HG02840 (cell line): ENCODE measurements around the gene PHF23.

Source experiments
- ATAC-seq: cut with Tn5 transposase; IDR thresholded peaks from one replicate; pipeline ENCODE4 v1.9.1; 2021; ENCODE audit warnings: mild to moderate bottlenecking, moderate library complexity, moderate number of reproducible peaks; ENCODE audit not compliant: unreplicated experiment, low FRiP score

The PHF23 gene

GRCh38 chr17:7208027-7208571 is 31.2 kb downstream of the PHF23 start:
- ATAC-seq: no peak

- no peak for ATAC-seq
These were observed 31.9 kb downstream of the PHF23 start for GRCh38 chr17:7207120-7208001.

DNA sequence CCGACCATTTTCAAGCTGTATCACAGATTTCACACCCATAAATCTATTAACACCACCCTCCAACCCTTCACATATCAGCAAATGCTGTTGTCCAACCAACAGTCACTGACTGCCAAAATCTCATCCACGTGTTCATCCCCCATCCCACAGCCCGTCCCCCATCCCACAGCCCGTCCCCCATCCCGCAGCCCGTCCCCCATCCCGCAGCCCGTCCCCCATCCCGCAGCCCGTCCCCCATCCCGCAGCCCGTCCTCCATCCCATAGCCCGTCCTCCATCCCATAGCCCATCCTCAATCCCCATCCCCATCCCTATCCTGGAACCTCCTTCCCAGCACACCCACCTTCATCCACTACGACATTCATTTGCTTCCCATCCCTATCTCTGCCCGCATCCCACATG is 33.7 kb downstream of the PHF23 start:
- no peak for ATAC-seq

DNA sequence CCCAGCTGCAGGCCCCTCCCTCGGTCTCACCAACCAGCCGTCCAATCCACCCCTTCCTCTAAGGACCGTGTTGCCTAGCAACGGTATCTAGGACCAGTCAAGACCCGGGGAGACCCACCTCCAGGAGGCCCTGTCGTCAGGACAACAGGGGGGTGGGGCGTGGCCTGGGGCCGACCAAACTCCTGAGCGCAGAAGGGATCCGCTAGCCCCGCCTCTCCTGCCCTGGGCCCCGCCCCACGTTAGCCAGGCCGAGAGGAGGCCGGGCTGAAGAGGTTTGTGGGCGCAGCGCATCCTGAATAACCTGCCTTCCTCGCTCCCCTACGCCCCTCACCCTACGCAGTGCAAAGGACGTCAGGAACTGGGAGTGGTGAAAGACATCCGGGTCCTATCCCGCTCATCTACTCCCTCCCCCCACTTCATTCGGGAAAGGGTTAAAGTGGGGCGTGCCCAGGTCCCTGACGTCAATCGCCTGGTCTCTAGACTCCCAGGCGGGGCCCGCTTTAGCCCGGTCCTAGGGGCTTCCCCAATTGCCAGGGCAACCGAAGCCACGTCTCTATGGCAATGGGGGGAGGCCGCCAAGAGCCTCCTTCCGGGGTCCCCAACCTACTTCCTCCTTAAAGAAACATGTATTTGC is 34.3 kb downstream of the PHF23 start:
- ATAC-seq: peak; percentile 84

DNA sequence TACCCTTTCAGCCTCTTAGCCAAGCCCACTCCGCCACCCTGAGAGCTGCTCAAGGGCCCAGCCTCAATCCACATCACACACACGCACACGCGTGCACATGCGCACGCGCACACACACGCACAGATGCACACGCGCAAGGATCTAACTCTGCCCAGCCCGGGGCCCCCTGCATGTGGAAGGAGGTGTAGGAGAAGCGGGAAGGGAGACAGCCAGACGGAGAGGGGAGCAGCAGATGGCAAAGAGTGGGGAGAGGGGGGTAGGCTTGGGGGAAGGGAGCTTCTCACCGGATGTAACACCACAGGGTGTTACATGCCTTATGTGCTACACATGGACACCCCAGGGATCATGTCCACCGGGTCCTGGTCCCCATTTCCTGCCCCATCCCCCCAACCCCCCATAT is 34.9 kb downstream of the PHF23 start:
- no peak for ATAC-seq

GRCh38 chr17:7203391-7203790 is 35.9 kb downstream of the PHF23 start:
- no peak for ATAC-seq

- no peak for ATAC-seq
These were observed 42.4 kb downstream of the PHF23 start for GRCh38 chr17:7196651-7197401.

- no peak for ATAC-seq
These were observed 43.3 kb downstream of the PHF23 start for GRCh38 chr17:7195971-7196370.

DNA sequence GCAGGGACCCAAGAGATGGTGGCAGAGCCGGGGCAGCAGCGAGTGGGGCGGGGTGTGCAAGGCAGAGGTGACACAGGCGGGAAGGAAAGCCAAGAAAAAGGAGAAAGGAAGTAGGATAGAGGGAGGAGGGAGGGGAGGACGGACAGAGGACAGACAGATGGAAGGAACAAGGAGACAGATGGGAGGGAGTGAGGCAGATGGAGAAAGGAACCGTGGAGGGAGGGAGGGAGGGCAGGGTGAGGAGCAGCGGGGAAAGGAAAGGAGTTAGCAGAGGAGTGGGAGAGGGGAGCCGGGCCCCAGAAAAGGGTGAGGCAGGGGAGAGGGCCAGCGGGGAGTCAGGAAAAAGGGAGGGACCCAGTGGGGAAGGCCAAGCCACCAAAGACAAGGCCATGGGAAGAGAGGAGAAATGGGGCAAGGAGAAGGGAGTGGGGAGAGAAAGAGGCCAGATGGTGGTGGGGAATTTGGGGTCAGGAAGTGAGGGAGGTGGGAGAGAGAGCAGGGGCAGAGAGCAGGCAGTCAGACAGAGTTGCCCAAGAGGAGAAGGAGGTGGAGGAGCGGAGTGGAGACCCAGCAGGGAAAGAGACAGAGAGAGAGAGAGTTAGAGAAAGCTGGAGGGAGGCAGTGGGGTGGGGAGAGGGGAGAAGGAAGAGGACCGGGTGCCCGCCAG is 46.9 kb downstream of the PHF23 start:
- ATAC-seq: no peak

- ATAC-seq: no peak
These were observed 47.5 kb downstream of the PHF23 start for GRCh38 chr17:7191571-7192270.

DNA sequence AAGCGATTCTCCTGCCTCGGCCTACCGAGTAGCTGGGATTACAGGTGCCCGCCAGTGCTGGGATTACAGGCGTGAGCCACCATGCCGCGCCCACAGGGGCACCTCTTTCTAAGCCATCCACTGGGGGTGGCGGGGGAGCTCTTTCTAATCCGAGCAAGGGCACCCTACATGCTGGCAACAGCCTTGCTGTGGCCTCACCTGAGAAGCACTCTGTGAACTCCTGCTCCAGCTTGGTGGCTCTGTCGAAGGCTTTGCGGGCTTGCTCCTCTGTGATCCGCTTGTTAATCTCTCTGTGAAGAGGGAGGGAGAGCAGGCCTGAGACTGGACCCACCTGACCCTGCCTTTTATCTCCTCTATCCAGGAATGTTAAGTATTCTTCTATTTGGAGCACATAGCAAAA is 48.2 kb downstream of the PHF23 start:
- ATAC-seq: no peak

GRCh38 chr17:7190276-7190917 is 48.9 kb downstream of the PHF23 start:
- no peak for ATAC-seq

DNA sequence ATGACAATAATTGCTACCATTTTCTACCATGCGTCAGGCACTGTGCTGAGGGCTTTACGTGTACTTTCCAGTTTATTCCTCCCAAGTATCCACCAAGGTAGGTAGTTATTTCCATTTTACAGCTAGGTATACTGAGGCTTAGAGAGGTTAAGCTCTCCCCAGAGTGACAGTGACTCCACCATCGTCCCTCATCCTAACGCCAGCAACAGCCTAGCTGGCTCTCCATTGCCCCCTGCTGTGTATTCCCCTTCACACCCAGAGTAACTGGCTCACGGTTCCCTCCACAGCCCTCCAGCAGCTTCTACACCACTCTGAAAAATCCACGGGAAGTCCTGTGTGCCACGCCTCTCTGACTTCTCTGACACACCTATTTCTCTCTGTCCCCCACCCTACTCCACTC is 53.0 kb downstream of the PHF23 start:
- no peak for ATAC-seq
